ENCODE data around the gene DBF4. TPM values are rescaled to one million over a fixed set of nuclear protein-coding genes. Genes with fewer than 3 reads are reported as not detected.
"Not testable (repeated sequence)": the region's sequence is repeated elsewhere in the genome, so short reads cannot be mapped to it uniquely, and the experiment has no call there.

DBF4 gene
- total RNA-seq, result 10 to 100 TPM; 41.4 to 43.9 (median 43.7) TPM

- Mint-ChIP-seq H3K4me1 (ENCODE audit: low read depth) (peaks cover 40% of the 10 kb centered on the region), H3K27me3 (ENCODE audit: low read depth) (no peaks in the 10 kb centered on the region), H3K36me3 (ENCODE audit: insufficient read depth) (peaks cover 16% of the 10 kb centered on the region), H3K4me3 (peak within 1 kb of the TSS; percentile 98), H3K9me3 (peaks cover 11% of the 10 kb centered on the region)
- peak; percentile 94 to 96 for ATAC-seq
- DNase-seq, result peak; percentile 94
These were observed at the start of gene DBF4, which contains the start of gene SLC25A40 for GRCh38 chr7:87876040-87876868. TSS of gene DBF4 (plus strand) at chr7:87876493. CDS start at chr7:87876733, 240 bp downstream. TSS of gene SLC25A40 (minus strand) at chr7:87876360. CDS start at chr7:87858727, 17,633 bp downstream.

- not testable (repeated sequence) for H3K4me1 Mint-ChIP-seq (ENCODE audit: low read depth); DNase-seq; H3K4me3 Mint-ChIP-seq; H3K27me3 Mint-ChIP-seq (ENCODE audit: low read depth); ATAC-seq
- peaks cover 16% of the 10 kb centered on the region for H3K36me3 Mint-ChIP-seq (ENCODE audit: insufficient read depth)
- peaks cover 37% of the 10 kb centered on the region for H3K9me3 Mint-ChIP-seq
These were observed 47.9 kb upstream of the DBF4 start for GRCh38 chr7:87828383-87828782.

GRCh38 chr7:87831097-87831496 is 45.2 kb upstream of the DBF4 start:
- H3K27me3 Mint-ChIP-seq (ENCODE audit: low read depth), result no peaks in the 10 kb centered on the region
- H3K4me3 Mint-ChIP-seq, result no peak overlapping the region
- no peaks in the 10 kb centered on the region for H3K4me1 Mint-ChIP-seq (ENCODE audit: low read depth)
- H3K9me3 Mint-ChIP-seq, result peaks cover 17% of the 10 kb centered on the region
- ATAC-seq, result no peak
- H3K36me3 Mint-ChIP-seq (ENCODE audit: insufficient read depth), result peaks cover 16% of the 10 kb centered on the region
- no peak for DNase-seq

- Mint-ChIP-seq H3K4me3 (no peak overlapping the region), H3K9me3 (peaks cover 9% of the 10 kb centered on the region), H3K36me3 (ENCODE audit: insufficient read depth) (peaks cover 14% of the 10 kb centered on the region), H3K27me3 (ENCODE audit: low read depth) (no peaks in the 10 kb centered on the region), H3K4me1 (ENCODE audit: low read depth) (no peaks in the 10 kb centered on the region)
- DNase-seq (no peak), ATAC-seq (no peak)
These were observed 43.2 kb upstream of the DBF4 start for GRCh38 chr7:87833130-87833529.

- no peaks in the 10 kb centered on the region for H3K4me1 Mint-ChIP-seq (ENCODE audit: low read depth)
- DNase-seq, result no peak
- H3K4me3 Mint-ChIP-seq, result no peak overlapping the region
- peaks cover 11% of the 10 kb centered on the region for H3K36me3 Mint-ChIP-seq (ENCODE audit: insufficient read depth)
- no peaks in the 10 kb centered on the region for H3K9me3 Mint-ChIP-seq
- no peak for ATAC-seq
- H3K27me3 Mint-ChIP-seq (ENCODE audit: low read depth), result no peaks in the 10 kb centered on the region
These were observed 38.7 kb upstream of the DBF4 start for GRCh38 chr7:87837597-87837996.

GRCh38 chr7:87850836-87851593 is 25.3 kb upstream of the DBF4 start:
- H3K4me1 Mint-ChIP-seq (ENCODE audit: low read depth), result peaks cover 10% of the 10 kb centered on the region
- no peaks in the 10 kb centered on the region for H3K27me3 Mint-ChIP-seq (ENCODE audit: low read depth)
- DNase-seq, result no peak
- no peaks in the 10 kb centered on the region for H3K9me3 Mint-ChIP-seq
- ATAC-seq, result no peak
- H3K4me3 Mint-ChIP-seq, result no peak overlapping the region
- H3K36me3 Mint-ChIP-seq (ENCODE audit: insufficient read depth), result peaks cover 21% of the 10 kb centered on the region

GRCh38 chr7:87852306-87852705 is 24.0 kb upstream of the DBF4 start:
- H3K4me3 Mint-ChIP-seq, result no peak overlapping the region
- no peaks in the 10 kb centered on the region for H3K27me3 Mint-ChIP-seq (ENCODE audit: low read depth)
- DNase-seq, result no peak
- H3K9me3 Mint-ChIP-seq, result no peaks in the 10 kb centered on the region
- ATAC-seq, result no peak
- H3K36me3 Mint-ChIP-seq (ENCODE audit: insufficient read depth), result peaks cover 22% of the 10 kb centered on the region
- H3K4me1 Mint-ChIP-seq (ENCODE audit: low read depth), result peaks cover 10% of the 10 kb centered on the region

- Mint-ChIP-seq H3K9me3 (no peaks in the 10 kb centered on the region), H3K36me3 (ENCODE audit: insufficient read depth) (peaks cover 27% of the 10 kb centered on the region), H3K4me3 (no peak overlapping the region), H3K4me1 (ENCODE audit: low read depth) (peaks cover 13% of the 10 kb centered on the region), H3K27me3 (ENCODE audit: low read depth) (no peaks in the 10 kb centered on the region)
- DNase-seq (no peak), ATAC-seq (no peak)
These were observed 22.9 kb upstream of the DBF4 start for GRCh38 chr7:87853237-87853864.

- Mint-ChIP-seq H3K9me3 (no peaks in the 10 kb centered on the region), H3K27me3 (ENCODE audit: low read depth) (no peaks in the 10 kb centered on the region), H3K4me1 (ENCODE audit: low read depth) (peaks cover 14% of the 10 kb centered on the region), H3K36me3 (ENCODE audit: insufficient read depth) (peaks cover 24% of the 10 kb centered on the region), H3K4me3 (no peak overlapping the region)
- DNase-seq, result no peak
- no peak for ATAC-seq
These were observed 17.7 kb upstream of the DBF4 start for GRCh38 chr7:87858417-87859100.

- H3K9me3 Mint-ChIP-seq, result peaks cover 25% of the 10 kb centered on the region
- peaks cover 6% of the 10 kb centered on the region for H3K4me1 Mint-ChIP-seq (ENCODE audit: low read depth)
These were observed 10.2 kb upstream of the DBF4 start for GRCh38 chr7:87866089-87866488.

GRCh38 chr7:87866533-87866932 is 9.8 kb upstream of the DBF4 start:
- Mint-ChIP-seq H3K36me3 (ENCODE audit: insufficient read depth) (peaks cover 44% of the 10 kb centered on the region), H3K9me3 (peaks cover 26% of the 10 kb centered on the region)
- ATAC-seq; H3K27me3 Mint-ChIP-seq (ENCODE audit: low read depth); H3K4me3 Mint-ChIP-seq; H3K4me1 Mint-ChIP-seq (ENCODE audit: low read depth); DNase-seq: not testable (repeated sequence)

More at GRCh38 chr7:87866089-87866488, 10.2 kb upstream of the DBF4 start:
- DNase-seq, result no peak
- no peak for ATAC-seq
- Mint-ChIP-seq H3K36me3 (ENCODE audit: insufficient read depth) (peaks cover 41% of the 10 kb centered on the region), H3K4me3 (no peak overlapping the region), H3K27me3 (ENCODE audit: low read depth) (no peaks in the 10 kb centered on the region)

- no peaks in the 10 kb centered on the region for H3K27me3 Mint-ChIP-seq (ENCODE audit: low read depth)
- peaks cover 20% of the 10 kb centered on the region for H3K4me1 Mint-ChIP-seq (ENCODE audit: low read depth)
- H3K4me3 Mint-ChIP-seq, result no peak overlapping the region
- H3K9me3 Mint-ChIP-seq, result peaks cover 37% of the 10 kb centered on the region
- H3K36me3 Mint-ChIP-seq (ENCODE audit: insufficient read depth), result peaks cover 34% of the 10 kb centered on the region
- DNase-seq, result no peak
- ATAC-seq, result no peak
These were observed 5.8 kb upstream of the DBF4 start for GRCh38 chr7:87870471-87870870.

- Mint-ChIP-seq H3K27me3 (ENCODE audit: low read depth) (no peaks in the 10 kb centered on the region), H3K4me1 (ENCODE audit: low read depth) (peaks cover 20% of the 10 kb centered on the region), H3K9me3 (peaks cover 22% of the 10 kb centered on the region), H3K4me3 (no peak overlapping the region), H3K36me3 (ENCODE audit: insufficient read depth) (peaks cover 18% of the 10 kb centered on the region)
- ATAC-seq (no peak), DNase-seq (no peak)
These were observed 3.9 kb upstream of the DBF4 start for GRCh38 chr7:87872346-87872745.

GRCh38 chr7:87873328-87873727 is 3.0 kb upstream of the DBF4 start:
- H3K27me3 Mint-ChIP-seq (ENCODE audit: low read depth); ATAC-seq; H3K4me3 Mint-ChIP-seq; DNase-seq: not testable (repeated sequence)
- peaks cover 18% of the 10 kb centered on the region for H3K9me3 Mint-ChIP-seq
- H3K36me3 Mint-ChIP-seq (ENCODE audit: insufficient read depth), result peaks cover 15% of the 10 kb centered on the region
- peaks cover 28% of the 10 kb centered on the region for H3K4me1 Mint-ChIP-seq (ENCODE audit: low read depth)
